Neural crest cell (in vitro differentiated cells): Measurements from ENCODE around the gene CRTC1. TPM values are rescaled to one million over a fixed set of nuclear protein-coding genes. Genes with fewer than 3 reads are reported as not detected.

Experiments
- DNase-seq: peaks from one replicate; pipeline ENCODE4 v3.0.0; 2021; ENCODE audit warnings: low read depth, mixed read lengths, low spot score
- H3K27ac Mint-ChIP-seq: one replicate; pipeline ENCODE4 v1.8.0; 2021; ENCODE audit warnings: mild to moderate bottlenecking, mixed read lengths; ENCODE audit not compliant: unreplicated experiment
- H3K27me3 Mint-ChIP-seq: 2 replicates; pipeline ENCODE4 v1.8.0; 2021; ENCODE audit warnings: low read depth, mild to moderate bottlenecking, mixed read lengths
- H3K36me3 Mint-ChIP-seq: 2 replicates; pipeline ENCODE4 v1.8.0; 2021; ENCODE audit warnings: low read depth, mild to moderate bottlenecking, mixed read lengths
- H3K4me1 Mint-ChIP-seq: 2 replicates; pipeline ENCODE4 v1.8.0; 2021; ENCODE audit warnings: mixed read lengths
- H3K4me3 Mint-ChIP-seq: one replicate; pipeline ENCODE4 v1.8.0; 2021; ENCODE audit warnings: mild to moderate bottlenecking, mixed read lengths
- H3K9me3 Mint-ChIP-seq: 2 replicates; pipeline ENCODE4 v1.8.0; 2021; ENCODE audit warnings: mixed read lengths
- CTCF ChIP-seq: fragments of 200-600 bp; sonication (generic); conservative IDR thresholded peaks from 2 replicates; pipeline ENCODE4 v1.5.0; 2021; ENCODE audit warnings: antibody characterized with exemption, mild to moderate bottlenecking
- total RNA-seq: library from RNA; stranded (reverse); gene quantifications from 2 replicates; pipeline ENCODE4 v1.2.1, GENCODE V29; 2021

The CRTC1 gene
- total RNA-seq, 1 donor from 2014 or later = 24.1 TPM

- DNase-seq = no peak
- H3K4me1 Mint-ChIP-seq = peaks cover 3% of the 10 kb centered on the region
- H3K9me3 Mint-ChIP-seq = no peaks in the 10 kb centered on the region
- peaks cover 62% of the 10 kb centered on the region for H3K27me3 Mint-ChIP-seq
- H3K27ac Mint-ChIP-seq = no peak overlapping the region
- H3K4me3 Mint-ChIP-seq = no peak overlapping the region
- TF ChIP-seq CTCF = no peak
- H3K36me3 Mint-ChIP-seq = no peaks in the 10 kb centered on the region
Observed at GRCh38 chr19:18780631-18781030, 97.2 kb downstream of the CRTC1 start.

- DNase-seq = no peak
- peaks cover 8% of the 10 kb centered on the region for H3K4me1 Mint-ChIP-seq
- peaks cover 65% of the 10 kb centered on the region for H3K27me3 Mint-ChIP-seq
Observed at GRCh38 chr19:18781047-18781600, 97.6 kb downstream of the CRTC1 start.

GRCh38 chr19:18781885-18782527 is 98.5 kb downstream of the CRTC1 start:
- Mint-ChIP-seq H3K27me3 (peaks cover 65% of the 10 kb centered on the region), H3K4me1 (peaks cover 11% of the 10 kb centered on the region), H3K4me3 (no peak overlapping the region), H3K36me3 (no peaks in the 10 kb centered on the region), H3K27ac (no peak overlapping the region), H3K9me3 (no peaks in the 10 kb centered on the region)
- DNase-seq = no peak
- TF ChIP-seq CTCF = no peak

More at GRCh38 chr19:18781047-18781600, 97.6 kb downstream of the CRTC1 start:
- TF ChIP-seq CTCF = no peak
- H3K36me3 Mint-ChIP-seq = no peaks in the 10 kb centered on the region
- H3K27ac Mint-ChIP-seq = no peak overlapping the region
- no peak overlapping the region for H3K4me3 Mint-ChIP-seq
- no peaks in the 10 kb centered on the region for H3K9me3 Mint-ChIP-seq

GRCh38 chr19:18782559-18783225 is 99.2 kb downstream of the CRTC1 start:
- H3K4me3 Mint-ChIP-seq = no peak overlapping the region
- no peak for DNase-seq
- TF ChIP-seq CTCF = no peak
- H3K9me3 Mint-ChIP-seq = no peaks in the 10 kb centered on the region
- H3K36me3 Mint-ChIP-seq = no peaks in the 10 kb centered on the region
- peaks cover 68% of the 10 kb centered on the region for H3K27me3 Mint-ChIP-seq
- no peak overlapping the region for H3K27ac Mint-ChIP-seq
- peaks cover 14% of the 10 kb centered on the region for H3K4me1 Mint-ChIP-seq

- no peak for DNase-seq
- Mint-ChIP-seq H3K27ac (no peak overlapping the region), H3K27me3 (peaks cover 67% of the 10 kb centered on the region), H3K9me3 (no peaks in the 10 kb centered on the region), H3K36me3 (no peaks in the 10 kb centered on the region), H3K4me3 (no peak overlapping the region), H3K4me1 (peaks cover 15% of the 10 kb centered on the region)
- TF ChIP-seq CTCF = no peak
Observed at GRCh38 chr19:18783958-18784785, 100.7 kb downstream of the CRTC1 start.
